Stimulated activated CD4-positive, alpha-beta T cell treated with anti-CD3 and anti-CD28 coated beads, Interleukin-2, amount 100 ng/mL, for 24 hours (primary cell): ENCODE data around the gene C3orf38.
"Not testable (repeated sequence)": the region's sequence is repeated elsewhere in the genome, so short reads cannot be mapped to it uniquely, and the experiment has no call there.

Source experiments
- DNase-seq, 2 donors: peaks; one replicate each; pipeline ENCODE4 v3.0.0-alpha.2; 2020

C3orf38 gene

GRCh38 chr3:88166419-88166971 lies 16.7 kb downstream of the C3orf38 start:
- DNase-seq, result no peak

GRCh38 chr3:88167173-88167572 lies 17.4 kb downstream of the C3orf38 start:
- no peak for DNase-seq

- DNase-seq, result no peak
Measured at GRCh38 chr3:88167704-88168103, 17.9 kb downstream of the C3orf38 start.

- no peak for DNase-seq
Measured at GRCh38 chr3:88168171-88168570, 18.4 kb downstream of the C3orf38 start.

GRCh38 chr3:88180398-88180999 lies 30.7 kb downstream of the C3orf38 start:
- peak in 1 of 2 donors; percentile 20 for DNase-seq

- not testable (repeated sequence) for DNase-seq
Measured at GRCh38 chr3:88182165-88182918, 32.6 kb downstream of the C3orf38 start.

GRCh38 chr3:88188436-88188835 lies 38.7 kb downstream of the C3orf38 start:
- no peak for DNase-seq

- no peak for DNase-seq
Measured at GRCh38 chr3:88189361-88189810, 39.6 kb downstream of the C3orf38 start.

GRCh38 chr3:88191872-88192409 lies 42.2 kb downstream of the C3orf38 start:
- DNase-seq, result no peak

- DNase-seq, result no peak
Measured at GRCh38 chr3:88192631-88193030, 42.9 kb downstream of the C3orf38 start.

GRCh38 chr3:88195951-88196434 lies 46.2 kb downstream of the C3orf38 start:
- DNase-seq, result peak; percentile 27 to 31

- DNase-seq, result no peak
Measured at GRCh38 chr3:88198121-88198520, 48.4 kb downstream of the C3orf38 start.

GRCh38 chr3:88203642-88204055 lies 53.9 kb downstream of the C3orf38 start:
- peak; percentile 65 to 72 for DNase-seq
